ENCODE results near the gene CIPC.

DNA sequence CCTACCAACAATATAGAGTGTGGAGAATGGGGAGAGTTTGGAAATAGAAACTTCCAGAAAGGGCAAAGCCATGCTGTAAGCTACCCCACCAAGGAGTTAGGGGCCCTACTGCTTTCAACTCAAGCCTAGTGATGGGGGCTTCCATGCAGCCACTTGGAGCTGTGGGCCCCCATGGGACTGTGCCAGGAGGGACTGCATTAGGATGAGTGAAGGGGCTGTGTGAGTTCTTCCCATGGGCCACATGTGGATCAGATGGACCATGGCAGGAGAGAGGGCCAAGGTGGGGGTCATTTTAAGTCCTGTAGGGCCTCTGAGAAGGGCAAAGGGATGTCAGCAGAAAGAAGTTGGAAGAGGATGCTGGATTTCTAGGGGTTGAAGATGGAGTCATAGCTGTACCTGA, 23.1 kb upstream of the CIPC start:
- TF ChIP-seq POLR2AphosphoS5 (IDR thresholded peaks at IDR 0.05; ENCODE audit: borderline replicate concordance, low read depth, low read length) (no peak), EZH2 (IDR thresholded peaks at IDR 0.05) (no peak), FOXP2 (optimal IDR thresholded peaks at IDR 0.05; ENCODE audit: control extremely low read depth, extremely low read length, insufficient read depth) (no peak)
